NB4 (cell line): Measurements from ENCODE around the gene MPC2.

ENCODE experiments used
- DNase-seq: peaks from one replicate; pipeline ENCODE4 v3.0.0; 2010; ENCODE audit warnings: low read depth
- H3K4me3 ChIP-seq: one replicate; pipeline ENCODE4 v1.5.1; 2011; ENCODE audit warnings: mild to moderate bottlenecking, low read depth, low read length, moderate library complexity
- MAX ChIP-seq: IDR thresholded peaks from 2 replicates; pipeline ENCODE4 v1.6.1; 2011; ENCODE audit warnings: low read depth, low read length
- MYC ChIP-seq: IDR thresholded peaks from 2 replicates; pipeline ENCODE4 v1.6.1; 2011; ENCODE audit warnings: low read depth, low read length
- POLR2A ChIP-seq: IDR thresholded peaks from 2 replicates; pipeline ENCODE4 v1.6.1; 2011; ENCODE audit warnings: mild to moderate bottlenecking; ENCODE audit not compliant: insufficient read length; ENCODE audit errors: extremely low read depth
- TF ChIP-seq, protein P1 (sequence below): IDR thresholded peaks from one replicate; pipeline ENCODE4 v1.5.1; 2012; ENCODE audit warnings: low read depth, low read length

MPC2 gene

DNA sequence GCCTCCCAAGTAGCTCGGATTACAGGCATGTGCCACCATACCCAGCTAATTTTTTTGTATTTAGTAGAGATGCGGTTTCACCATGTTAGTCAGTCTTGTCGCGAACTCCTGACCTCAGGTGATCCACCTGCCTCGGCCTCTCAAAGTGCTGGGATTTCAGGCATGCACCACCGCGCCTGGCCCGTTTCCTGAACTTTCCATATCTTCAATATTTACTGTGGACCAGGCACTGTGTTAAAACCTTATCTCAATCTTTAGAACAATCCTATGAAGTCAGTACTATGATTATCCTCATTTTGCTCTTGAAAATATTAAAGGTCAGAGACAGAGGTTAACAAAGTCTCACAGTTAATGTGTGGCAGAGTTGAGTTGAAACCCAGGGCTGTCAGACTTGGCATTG lies 21.3 kb downstream of the MPC2 start:
- TF ChIP-seq MAX (no peak), POLR2A (no peak), MYC (no peak)
- TF ChIP-seq, protein P1, sequence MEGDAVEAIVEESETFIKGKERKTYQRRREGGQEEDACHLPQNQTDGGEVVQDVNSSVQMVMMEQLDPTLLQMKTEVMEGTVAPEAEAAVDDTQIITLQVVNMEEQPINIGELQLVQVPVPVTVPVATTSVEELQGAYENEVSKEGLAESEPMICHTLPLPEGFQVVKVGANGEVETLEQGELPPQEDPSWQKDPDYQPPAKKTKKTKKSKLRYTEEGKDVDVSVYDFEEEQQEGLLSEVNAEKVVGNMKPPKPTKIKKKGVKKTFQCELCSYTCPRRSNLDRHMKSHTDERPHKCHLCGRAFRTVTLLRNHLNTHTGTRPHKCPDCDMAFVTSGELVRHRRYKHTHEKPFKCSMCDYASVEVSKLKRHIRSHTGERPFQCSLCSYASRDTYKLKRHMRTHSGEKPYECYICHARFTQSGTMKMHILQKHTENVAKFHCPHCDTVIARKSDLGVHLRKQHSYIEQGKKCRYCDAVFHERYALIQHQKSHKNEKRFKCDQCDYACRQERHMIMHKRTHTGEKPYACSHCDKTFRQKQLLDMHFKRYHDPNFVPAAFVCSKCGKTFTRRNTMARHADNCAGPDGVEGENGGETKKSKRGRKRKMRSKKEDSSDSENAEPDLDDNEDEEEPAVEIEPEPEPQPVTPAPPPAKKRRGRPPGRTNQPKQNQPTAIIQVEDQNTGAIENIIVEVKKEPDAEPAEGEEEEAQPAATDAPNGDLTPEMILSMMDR: no peak
- no peak for DNase-seq
- no peak overlapping the region for H3K4me3 ChIP-seq

- no peak within 1 kb of the TSS for H3K4me3 ChIP-seq
- TF ChIP-seq MAX (no peak), POLR2A (no peak)
- no peak for DNase-seq
Observed at GRCh38 chr1:167913895-167914496, 22.9 kb downstream of the MPC2 start, which contains the start of gene ADCY10. Gene ADCY10 (minus strand): TSS chr1:167914134. CDS start chr1:167905140, 8,994 bp downstream.

DNA sequence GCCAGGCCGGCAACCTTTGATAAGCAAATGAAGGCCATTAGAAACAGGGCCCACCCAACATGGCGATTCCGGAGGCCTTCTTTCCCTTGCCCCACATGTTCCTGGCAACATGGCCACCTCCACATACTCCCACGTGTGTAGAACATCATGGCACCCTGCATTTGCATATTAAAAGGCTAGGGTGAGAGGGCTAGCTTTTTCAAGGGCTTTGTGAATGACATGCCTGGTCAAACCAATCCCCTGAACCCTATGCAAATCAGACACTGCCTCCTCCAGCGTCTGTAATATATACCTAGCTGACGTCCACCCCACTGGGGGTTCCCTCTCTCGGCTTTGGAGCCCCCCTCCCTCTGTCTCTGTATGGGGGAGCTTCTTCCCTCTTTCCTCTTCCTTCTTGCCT lies 24.6 kb downstream of the MPC2 start:
- TF ChIP-seq MAX (no peak), POLR2A (no peak), MYC (no peak)
- TF ChIP-seq, protein P1: no peak
- no peak overlapping the region for H3K4me3 ChIP-seq
- no peak for DNase-seq

GRCh38 chr1:167911413-167911812 lies 25.5 kb downstream of the MPC2 start:
- TF ChIP-seq POLR2A (no peak), MYC (no peak), MAX (no peak)
- TF ChIP-seq, protein P1: no peak
- no peak overlapping the region for H3K4me3 ChIP-seq
- DNase-seq: no peak

DNA sequence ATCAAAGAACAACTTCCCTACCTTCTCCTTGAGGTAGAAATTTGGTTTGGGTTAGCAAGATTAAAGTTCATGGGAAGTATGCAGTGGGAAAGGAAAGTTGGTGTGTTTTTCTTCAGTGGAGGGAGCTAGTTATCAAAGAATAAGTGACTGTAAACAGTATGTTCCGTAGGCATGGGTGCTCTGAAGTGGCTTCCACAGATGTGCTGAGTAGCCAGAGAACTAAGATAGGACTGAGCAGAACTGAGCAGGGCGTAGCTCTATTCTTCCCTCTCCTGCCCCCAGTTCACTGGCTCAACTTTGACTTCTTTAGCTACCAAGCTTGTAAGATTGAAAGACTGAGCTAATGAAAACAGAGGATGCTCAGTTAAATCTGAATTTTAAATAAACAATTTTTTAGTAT lies 26.3 kb downstream of the MPC2 start:
- no peak for TF ChIP-seq POLR2A
- no peak for TF ChIP-seq MAX
- TF ChIP-seq, protein P1: no peak
- no peak for TF ChIP-seq MYC
- no peak for DNase-seq
- H3K4me3 ChIP-seq: no peak overlapping the region

DNA sequence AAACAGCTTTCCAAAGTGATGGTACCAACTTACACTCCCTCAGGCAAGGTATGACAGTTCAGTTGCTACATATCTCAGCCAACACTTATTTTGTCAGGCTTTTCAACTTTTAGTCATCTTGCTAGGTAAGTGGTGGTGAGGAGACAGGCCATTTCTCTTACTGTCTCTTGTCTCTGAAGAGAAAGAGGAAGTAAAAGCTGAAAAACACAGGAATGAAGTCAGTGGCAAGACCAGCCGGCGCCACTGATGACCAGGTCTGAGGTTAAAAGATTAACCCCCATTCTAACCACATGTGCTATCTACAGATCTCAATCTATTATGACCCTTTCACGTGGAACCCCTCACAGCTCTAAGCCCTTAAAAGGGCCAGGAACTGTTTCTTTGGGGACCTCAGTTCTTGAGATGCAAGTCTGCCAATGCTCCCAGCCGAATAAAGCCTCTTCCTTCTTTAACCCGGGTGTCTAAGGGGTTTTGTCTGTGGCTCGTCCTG lies 27.1 kb downstream of the MPC2 start:
- TF ChIP-seq MAX (no peak), MYC (no peak), POLR2A (no peak)
- TF ChIP-seq, protein P1: no peak
- DNase-seq: peak; percentile 12
- H3K4me3 ChIP-seq: no peak overlapping the region
